ENCODE results near the gene ALOX12.
A peak's percentile ranks its signal among the peaks of the same experiment; 100 is the strongest.

The ALOX12 gene

GRCh38 chr17:7002288-7003047, 6.6 kb downstream of the ALOX12 start:
- no peak for DNase-seq (ENCODE audit: low read depth in 4 of 4, low spot score in 1 of 4)

GRCh38 chr17:7003745-7004144, 7.9 kb downstream of the ALOX12 start:
- DNase-seq (ENCODE audit: low read depth in 4 of 4, low spot score in 1 of 4) = no peak

- DNase-seq (ENCODE audit: low read depth in 4 of 4, low spot score in 1 of 4) = no peak
Measured at GRCh38 chr17:7004398-7005253, 8.8 kb downstream of the ALOX12 start.

GRCh38 chr17:7005716-7006115, 9.9 kb downstream of the ALOX12 start:
- DNase-seq (ENCODE audit: low read depth in 4 of 4, low spot score in 1 of 4) = no peak

GRCh38 chr17:7007143-7007542, 11.3 kb downstream of the ALOX12 start:
- DNase-seq (ENCODE audit: low read depth in 4 of 4, low spot score in 1 of 4) = no peak

- DNase-seq (ENCODE audit: low read depth in 4 of 4, low spot score in 1 of 4) = no peak
Measured at GRCh38 chr17:7010523-7010922, 14.7 kb downstream of the ALOX12 start.

GRCh38 chr17:7011415-7011814, 15.6 kb downstream of the ALOX12 start:
- DNase-seq (ENCODE audit: low read depth in 4 of 4, low spot score in 1 of 4) = no peak

- no peak for DNase-seq (ENCODE audit: low read depth in 4 of 4, low spot score in 1 of 4)
Measured at GRCh38 chr17:7011942-7012254, 16.0 kb downstream of the ALOX12 start.

- peak; percentile 86 to 97 (median 96) for DNase-seq (ENCODE audit: low read depth in 4 of 4, low spot score in 1 of 4)
Measured at GRCh38 chr17:7014261-7014994, 18.6 kb downstream of the ALOX12 start.

GRCh38 chr17:7014995-7015958, 19.4 kb downstream of the ALOX12 start:
- DNase-seq (ENCODE audit: low read depth in 4 of 4, low spot score in 1 of 4) = peak in 2 of 4 experiments; percentile 51 to 71

- no peak for DNase-seq (ENCODE audit: low read depth in 4 of 4, low spot score in 1 of 4)
Measured at GRCh38 chr17:7016418-7016817, 20.6 kb downstream of the ALOX12 start.

- DNase-seq (ENCODE audit: low read depth in 4 of 4, low spot score in 1 of 4) = no peak
Measured at GRCh38 chr17:7016886-7017826, 21.3 kb downstream of the ALOX12 start.

GRCh38 chr17:7017827-7018200, 22.0 kb downstream of the ALOX12 start:
- no peak for DNase-seq (ENCODE audit: low read depth in 4 of 4, low spot score in 1 of 4)

- DNase-seq (ENCODE audit: low read depth in 4 of 4, low spot score in 1 of 4) = no peak
Measured at GRCh38 chr17:7018331-7018964, 22.6 kb downstream of the ALOX12 start.

GRCh38 chr17:7019367-7019766, 23.5 kb downstream of the ALOX12 start:
- DNase-seq (ENCODE audit: low read depth in 4 of 4, low spot score in 1 of 4) = no peak

GRCh38 chr17:7019839-7020519, 24.1 kb downstream of the ALOX12 start:
- no peak for DNase-seq (ENCODE audit: low read depth in 4 of 4, low spot score in 1 of 4)

GRCh38 chr17:7020894-7021664, 25.2 kb downstream of the ALOX12 start:
- no peak for DNase-seq (ENCODE audit: low read depth in 4 of 4, low spot score in 1 of 4)

All from stimulated activated CD4-positive, alpha-beta T cell treated with anti-CD3 and anti-CD28 coated beads, Interleukin-1b, Interleukin-23, amount 100 ng/mL, for 24 hours (primary cell).